SK-N-MC (cell line): Measurements from ENCODE around the gene HBM.

ENCODE experiments used
- EZH2 ChIP-seq: fragments of 200-600 bp; sonication (generic); IDR thresholded peaks from one replicate; pipeline ENCODE4 v1.6.1; 2017; ENCODE audit warnings: antibody characterized with exemption
- POLR2AphosphoS5 ChIP-seq: IDR thresholded peaks from 2 replicates; pipeline ENCODE4 v1.6.1; 2012; ENCODE audit warnings: mild to moderate bottlenecking, low read depth, low read length, borderline replicate concordance

DNA sequence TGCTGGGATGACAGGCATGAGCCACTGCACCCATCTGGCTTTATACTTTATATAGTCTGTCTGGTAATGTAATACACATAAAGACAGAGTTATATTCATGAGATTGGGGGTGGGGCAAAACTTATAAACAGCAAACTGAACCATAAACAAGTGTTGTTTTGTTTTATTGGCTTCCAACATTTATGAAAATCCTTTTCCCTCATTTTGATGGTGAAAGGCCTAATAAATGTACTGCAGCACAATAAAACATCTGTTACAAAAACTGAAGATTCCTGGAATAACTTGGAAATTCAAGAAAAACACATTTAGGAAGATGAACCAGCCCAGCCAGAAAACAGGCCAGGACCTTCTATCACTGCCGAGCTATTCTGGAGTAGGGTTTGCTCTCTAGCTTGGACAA, 43.4 kb upstream of the HBM start:
- TF ChIP-seq POLR2AphosphoS5 (no peak), EZH2 (no peak)
